Esophagus muscularis mucosa (tissue), 4 donors: Measurements from ENCODE around the gene SND1. TPM values are rescaled to one million over a fixed set of nuclear protein-coding genes. Genes with fewer than 3 reads are reported as not detected.

Experiments used
- DNase-seq: peaks from one replicate; pipeline ENCODE4 v3.0.0-alpha.2; 2017; ENCODE audit errors: extremely low spot score
- H3K27ac ChIP-seq, 4 donors: fragments of 200-600 bp; sonication (generic); replicated peaks in 1 of 4; 1 replicate in 3 of 4; 2 replicates in 1 of 4; pipeline ENCODE4 v1.5.1; 2016 to 2019; ENCODE audit warnings: mild to moderate bottlenecking in 1 of 4
- H3K27me3 ChIP-seq, 4 donors: fragments of 200-600 bp; sonication (generic); one replicate each; pipeline versions ENCODE4 v1.5.1 to v1.6.0; 2016 to 2019
- H3K36me3 ChIP-seq, 4 donors: fragments of 200-600 bp; sonication (generic); one replicate each; pipeline ENCODE4 v1.5.1; 2016 to 2019
- H3K4me1 ChIP-seq, 4 donors: fragments of 200-600 bp; sonication (generic); one replicate each; pipeline ENCODE4 v1.5.1; 2016 to 2019
- H3K4me3 ChIP-seq, 4 donors: fragments of 200-600 bp; sonication (generic); 1 replicate in 2 of 4; 2 replicates in 2 of 4; pipeline ENCODE4 v1.5.1; 2016 to 2019; ENCODE audit warnings: mild to moderate bottlenecking in 4 of 4, moderate library complexity in 1 of 4
- H3K9me3 ChIP-seq, 4 donors: fragments of 200-600 bp; sonication (generic); 1 replicate in 3 of 4; 2 replicates in 1 of 4; pipeline ENCODE4 v1.5.1; 2016 to 2019
- EP300 ChIP-seq: sonication (generic); formaldehyde crosslinking; IDR thresholded peaks from one replicate; pipeline ENCODE4 v1.6.1; 2017; ENCODE audit warnings: antibody characterized with exemption
- POLR2A ChIP-seq: fragments of 450-650 bp; IDR thresholded peaks from one replicate; pipeline ENCODE4 v1.6.1; 2017; ENCODE audit warnings: antibody characterized with exemption, moderate library complexity, mild to moderate bottlenecking, low read depth
- POLR2AphosphoS5 ChIP-seq, 2 donors: sonication (generic); formaldehyde crosslinking; IDR thresholded peaks; one replicate each; pipeline ENCODE4 v1.6.1; 2017; ENCODE audit warnings: antibody characterized with exemption in 2 of 2
- WGBS: methylation state at CpG from one replicate; pipeline ENCODE4 v1.1.5; 2018; 5-methylcytosine and 5-hydroxymethylcytosine counted together
- intact Hi-C: fragments of 100-400 bp; cut with DNase I; formaldehyde crosslinking; loops from one replicate; pipeline ENCODE4 v1.15.1; 2023
- total RNA-seq, 4 donors: library from RNA; depleted of rRNA; stranded (reverse); fragments of >200 nt; gene quantifications; one replicate each; pipeline versions ENCODE4 v1.1.0 to v1.2.1, GENCODE V29; 2016
- TF ChIP-seq, protein P1 (sequence below), 3 experiments: fragments of 200-600 bp in 2 of 3; fragments of 450-650 bp in 1 of 3; sonication (generic) in 2 of 3; IDR thresholded peaks; one replicate each; pipeline ENCODE4 v1.5.1; 2017 to 2019; ENCODE audit warnings: antibody characterized with exemption in 3 of 3, mild to moderate bottlenecking in 2 of 3, moderate library complexity in 1 of 3

SND1 gene
- total RNA-seq, 4 donors from 2014 or later: 71.4 to 91.2 (median 81.3) TPM

DNA sequence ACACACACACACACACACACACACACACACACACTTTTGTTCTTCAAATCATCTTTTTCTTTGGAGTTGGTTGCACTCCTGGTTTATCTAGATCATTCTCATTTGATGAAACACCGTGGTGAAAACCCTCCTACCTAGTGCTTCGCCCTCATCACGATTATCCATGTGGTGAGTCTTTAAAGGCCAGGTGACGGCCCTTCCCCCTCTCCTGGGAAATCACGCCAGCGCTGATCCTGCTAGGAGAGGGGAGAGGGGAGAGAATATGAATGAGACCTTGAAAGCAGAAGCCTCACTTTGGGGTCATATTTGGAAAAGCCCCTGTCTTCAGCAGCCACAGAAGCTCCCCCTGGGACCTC is 483.1 kb downstream of the SND1 start:
- intact Hi-C loops: loop anchor here (1.0 to 5.0 kb wide), 2 partner anchors 74 to 428 kb away; no protein-coding TSS in a partner anchor

DNA sequence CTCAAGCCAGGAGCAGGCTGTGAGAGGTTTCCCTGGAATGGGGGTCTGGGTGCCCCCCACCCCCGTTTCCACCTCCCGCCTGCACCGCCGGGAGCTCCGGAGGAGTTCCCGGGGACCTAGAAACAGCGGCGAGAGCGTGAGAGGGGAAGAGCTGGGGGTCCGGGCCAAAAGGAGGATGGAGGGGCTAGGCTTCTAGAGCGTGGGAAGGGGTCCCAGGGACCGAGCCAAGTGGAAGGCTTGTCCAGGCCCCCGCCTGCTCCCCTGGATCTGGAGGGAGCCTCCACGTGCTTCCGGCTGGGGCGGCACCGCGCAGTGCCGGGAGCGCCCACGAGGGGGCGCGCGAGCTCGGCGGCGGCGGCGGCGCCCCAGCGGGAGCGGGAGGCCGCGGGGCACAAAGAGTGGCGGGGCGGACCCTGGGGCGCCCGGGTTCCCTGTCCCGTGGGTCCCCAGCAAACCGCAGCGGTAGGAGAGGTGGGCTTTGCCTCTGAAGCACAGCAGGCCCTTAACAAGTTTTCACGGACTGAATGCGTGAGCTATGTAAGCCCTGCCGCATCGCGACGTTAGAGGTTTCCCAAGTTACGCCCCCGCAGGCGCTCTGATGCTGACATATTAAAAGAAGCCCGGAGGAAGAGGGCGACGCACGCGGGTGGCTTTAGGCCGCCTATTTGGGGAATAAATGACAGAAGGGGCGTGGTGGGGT is 483.7 kb downstream of the SND1 start:
- peaks cover 18 to 23% (median 21%) of the 10 kb centered on the region in 4 donors for H3K4me1 ChIP-seq
- H3K27me3 ChIP-seq: peaks cover 0 to 59% (median 16%) of the 10 kb centered on the region in 4 donors
- DNase-seq: peak; percentile 91
- peak overlapping the region; percentile 53 to 81 (median 60) for H3K4me3 ChIP-seq
- H3K36me3 ChIP-seq: no peaks in the 10 kb centered on the region
- no peak overlapping the region for H3K27ac ChIP-seq
- intact Hi-C loops: loop anchor here (1.0 to 5.0 kb wide), 2 partner anchors 74 to 428 kb away; no protein-coding TSS in a partner anchor
- peaks cover 0 to 5% (median 0%) of the 10 kb centered on the region in 4 donors for H3K9me3 ChIP-seq
- 3% methylated on average over 19 of the region's 57 CpGs for WGBS
- TF ChIP-seq POLR2AphosphoS5 (IDR thresholded peaks at IDR 0.05): no peak
- TF ChIP-seq POLR2A: no peak
- no peak for TF ChIP-seq EP300
- TF ChIP-seq, protein P1, sequence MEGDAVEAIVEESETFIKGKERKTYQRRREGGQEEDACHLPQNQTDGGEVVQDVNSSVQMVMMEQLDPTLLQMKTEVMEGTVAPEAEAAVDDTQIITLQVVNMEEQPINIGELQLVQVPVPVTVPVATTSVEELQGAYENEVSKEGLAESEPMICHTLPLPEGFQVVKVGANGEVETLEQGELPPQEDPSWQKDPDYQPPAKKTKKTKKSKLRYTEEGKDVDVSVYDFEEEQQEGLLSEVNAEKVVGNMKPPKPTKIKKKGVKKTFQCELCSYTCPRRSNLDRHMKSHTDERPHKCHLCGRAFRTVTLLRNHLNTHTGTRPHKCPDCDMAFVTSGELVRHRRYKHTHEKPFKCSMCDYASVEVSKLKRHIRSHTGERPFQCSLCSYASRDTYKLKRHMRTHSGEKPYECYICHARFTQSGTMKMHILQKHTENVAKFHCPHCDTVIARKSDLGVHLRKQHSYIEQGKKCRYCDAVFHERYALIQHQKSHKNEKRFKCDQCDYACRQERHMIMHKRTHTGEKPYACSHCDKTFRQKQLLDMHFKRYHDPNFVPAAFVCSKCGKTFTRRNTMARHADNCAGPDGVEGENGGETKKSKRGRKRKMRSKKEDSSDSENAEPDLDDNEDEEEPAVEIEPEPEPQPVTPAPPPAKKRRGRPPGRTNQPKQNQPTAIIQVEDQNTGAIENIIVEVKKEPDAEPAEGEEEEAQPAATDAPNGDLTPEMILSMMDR (IDR thresholded peaks at IDR 0.05): peak; percentile 73 to 100 (median 84)

More for the DNA sequence above, 483.1 kb downstream of the SND1 start:
- peak; percentile 60 for DNase-seq
- peaks cover 0 to 64% (median 16%) of the 10 kb centered on the region in 4 donors for H3K27me3 ChIP-seq
- TF ChIP-seq EP300 (no peak), POLR2A (no peak), POLR2AphosphoS5 (IDR thresholded peaks at IDR 0.05) (no peak)
- TF ChIP-seq, protein P1 (IDR thresholded peaks at IDR 0.05): no peak
- peak overlapping the region; percentile 53 to 81 (median 60) for H3K4me3 ChIP-seq
- peaks cover 18 to 23% (median 21%) of the 10 kb centered on the region in 4 donors for H3K4me1 ChIP-seq
- no peaks in the 10 kb centered on the region for H3K9me3 ChIP-seq
- 14% methylated on average over 6 of the region's 6 CpGs for WGBS
- H3K36me3 ChIP-seq: no peaks in the 10 kb centered on the region
- H3K27ac ChIP-seq: no peak overlapping the region

DNA sequence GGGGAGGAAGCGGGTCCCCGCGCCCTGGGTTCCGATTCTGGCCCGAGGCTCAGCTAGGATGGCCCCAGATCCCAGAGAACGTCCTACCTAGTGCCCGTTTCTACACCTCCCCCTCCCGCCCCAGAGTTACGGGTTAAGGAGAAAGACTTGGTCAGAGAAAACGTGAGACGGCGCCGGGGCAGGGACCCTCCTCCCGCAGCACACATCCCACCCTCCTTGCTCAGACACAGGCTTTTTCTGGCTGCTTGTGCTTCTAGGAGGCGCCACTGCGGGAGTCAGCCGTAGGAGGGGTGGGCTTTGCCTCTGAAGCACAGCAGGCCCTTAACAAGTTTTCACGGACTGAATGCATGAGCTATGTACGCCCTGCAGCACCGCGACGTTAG is 484.2 kb downstream of the SND1 start:
- no peaks in the 10 kb centered on the region for H3K36me3 ChIP-seq
- peak overlapping the region; percentile 53 to 81 (median 60) for H3K4me3 ChIP-seq
- peaks cover 18 to 23% (median 21%) of the 10 kb centered on the region in 4 donors for H3K4me1 ChIP-seq
- no peak overlapping the region for H3K27ac ChIP-seq
- 18% methylated on average over 20 of the region's 22 CpGs for WGBS
- DNase-seq: no peak
- intact Hi-C loops: loop anchor here (5.0 kb wide), 1 partner anchor 429 kb away; no protein-coding TSS in a partner anchor
- peaks cover 0 to 57% (median 16%) of the 10 kb centered on the region in 4 donors for H3K27me3 ChIP-seq
- peaks cover 0 to 8% (median 0%) of the 10 kb centered on the region in 4 donors for H3K9me3 ChIP-seq
- TF ChIP-seq POLR2A (no peak), EP300 (no peak), POLR2AphosphoS5 (IDR thresholded peaks at IDR 0.05) (no peak)
- TF ChIP-seq, protein P1 (IDR thresholded peaks at IDR 0.05): no peak

DNA sequence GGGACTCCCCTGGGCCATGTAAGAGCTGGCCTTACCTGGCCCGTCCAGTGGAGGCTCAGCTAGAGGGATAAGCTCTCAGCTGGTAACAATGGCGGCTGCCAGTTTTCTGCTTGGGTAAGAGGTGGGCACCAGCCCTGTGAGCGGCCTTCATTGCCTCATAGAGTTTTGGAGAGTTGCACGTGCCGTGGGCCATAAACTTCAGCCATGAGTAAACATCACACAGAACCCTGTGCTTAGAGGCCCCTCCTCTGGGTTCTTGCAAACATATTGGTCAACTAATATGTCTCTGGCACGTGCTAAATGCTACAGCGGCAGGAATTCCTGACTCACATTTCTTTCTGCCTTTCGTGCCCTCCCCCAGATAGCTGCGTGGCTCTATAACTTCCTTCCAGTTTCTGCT is 485.2 kb downstream of the SND1 start:
- WGBS: 78% methylated on average over 8 of the region's 9 CpGs
- DNase-seq: peak; percentile 83
- Histone ChIP-seq H3K36me3 (no peaks in the 10 kb centered on the region), H3K27me3 (peaks cover 0 to 57% (median 16%) of the 10 kb centered on the region in 4 donors), H3K4me3 (no peak overlapping the region), H3K9me3 (peaks cover 0 to 8% (median 0%) of the 10 kb centered on the region in 4 donors), H3K4me1 (peaks cover 18 to 23% (median 21%) of the 10 kb centered on the region in 4 donors), H3K27ac (no peak overlapping the region)
- intact Hi-C loops: loop anchor here (5.0 kb wide), 1 partner anchor 430 kb away; no protein-coding TSS in a partner anchor
- TF ChIP-seq EP300 (no peak), POLR2AphosphoS5 (IDR thresholded peaks at IDR 0.05) (no peak), POLR2A (no peak)
- TF ChIP-seq, protein P1 (IDR thresholded peaks at IDR 0.05): no peak
